Activated T-cell treated with anti-CD3 and anti-CD28 coated beads, Interleukin-2, amount 50 U/mL, for 72 hours (primary cell): ENCODE data around the gene UBASH3B. TPM values are rescaled to one million over a fixed set of nuclear protein-coding genes. Genes with fewer than 3 reads are reported as not detected.

ENCODE experiments used
- ATAC-seq, 2 donors: fragments of 150-1000 bp; cut with Tn5 transposase; replicated peaks in 1 of 2; 2 replicates each; pipeline ENCODE4 v1.10.0; 2021; ENCODE audit warnings: moderate library complexity in 2 of 2, mild to moderate bottlenecking in 1 of 2
- DNase-seq, 2 donors: peaks; one replicate each; pipeline ENCODE4 v3.0.0; 2021 to 2022; ENCODE audit warnings: mixed read lengths in 1 of 2
- H3K27ac Mint-ChIP-seq: one replicate; pipeline ENCODE4 v1.8.0; 2022; ENCODE audit warnings: mild to moderate bottlenecking, moderate library complexity, mixed read lengths
- H3K27me3 Mint-ChIP-seq: one replicate; pipeline ENCODE4 v1.8.0; 2022; ENCODE audit warnings: low read depth, mixed read lengths
- H3K36me3 Mint-ChIP-seq, 2 donors: one replicate each; pipeline ENCODE4 v1.8.0; 2022; ENCODE audit warnings: mixed read lengths in 2 of 2, mild to moderate bottlenecking in 1 of 2; ENCODE audit not compliant: insufficient read depth in 2 of 2
- H3K4me1 Mint-ChIP-seq: one replicate; pipeline ENCODE4 v1.8.0; 2022; ENCODE audit warnings: low read depth, mixed read lengths
- H3K4me3 Mint-ChIP-seq, 2 donors: one replicate each; pipeline ENCODE4 v1.8.0; 2022; ENCODE audit warnings: mild to moderate bottlenecking in 2 of 2, mixed read lengths in 2 of 2, moderate library complexity in 2 of 2
- H3K9me3 Mint-ChIP-seq, 2 donors: one replicate each; pipeline ENCODE4 v1.8.0; 2022; ENCODE audit warnings: mixed read lengths in 2 of 2
- total RNA-seq, 2 donors: library from RNA; stranded (reverse); gene quantifications; one replicate each; pipeline ENCODE4 v1.2.3, GENCODE V29; 2022

The UBASH3B gene
- total RNA-seq, 2 donors from 2014 or later, result 6.9 to 18.5 TPM

DNA sequence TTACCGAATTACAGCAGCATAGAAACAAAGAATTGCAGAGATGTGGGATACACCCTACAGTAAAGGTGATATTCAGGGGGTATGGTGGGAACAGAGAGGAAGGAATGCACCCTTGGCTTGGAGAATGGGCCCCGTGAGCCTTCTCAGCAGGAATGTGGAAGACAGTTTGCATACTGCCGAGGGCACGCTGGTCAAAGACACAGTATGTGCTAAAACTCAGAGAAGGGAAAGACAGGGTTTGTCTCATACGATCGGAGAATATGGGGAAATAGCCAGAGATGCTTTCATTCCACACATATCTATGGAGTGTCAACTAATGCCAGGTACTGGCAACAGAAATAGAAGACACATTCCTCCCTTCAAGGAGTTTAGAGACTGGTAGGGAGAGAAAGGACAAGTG is 36.9 kb downstream of the UBASH3B start:
- Mint-ChIP-seq H3K4me1 (peaks cover 84% of the 10 kb centered on the region), H3K27me3 (no peaks in the 10 kb centered on the region), H3K27ac (peak overlapping the region; percentile 11), H3K36me3 (peaks cover 0 to 6% of the 10 kb centered on the region in 2 donors), H3K4me3 (no peak overlapping the region), H3K9me3 (no peaks in the 10 kb centered on the region)
- DNase-seq (no peak), ATAC-seq (no peak)

DNA sequence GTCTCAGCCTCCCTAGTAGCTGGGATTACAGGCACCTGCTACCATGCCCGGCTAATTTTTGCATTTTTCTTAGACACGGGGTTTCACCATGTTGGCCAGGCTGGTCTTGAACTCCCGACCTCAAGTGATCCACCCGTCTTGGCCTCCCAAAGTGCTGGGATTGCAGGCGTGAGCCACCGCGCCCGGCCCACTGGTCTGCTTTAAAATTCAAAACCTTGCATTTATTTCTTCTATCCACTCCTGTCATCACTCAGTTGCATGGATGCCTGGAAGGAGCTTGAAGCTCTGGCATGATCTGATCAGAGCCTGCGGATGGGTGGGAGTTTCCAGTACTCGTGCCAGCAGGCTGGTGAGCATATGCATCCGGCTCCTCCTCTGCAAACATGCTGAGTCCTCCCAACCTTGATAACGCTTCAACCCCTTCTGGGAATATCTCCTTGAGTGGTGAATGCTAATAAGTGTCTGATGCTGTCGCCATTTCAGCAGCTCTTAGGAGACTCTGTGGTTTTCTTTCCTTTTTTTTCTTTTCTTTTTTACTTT is 39.6 kb downstream of the UBASH3B start:
- Mint-ChIP-seq H3K27ac (no peak overlapping the region), H3K4me1 (peaks cover 92% of the 10 kb centered on the region), H3K36me3 (peaks cover 0 to 6% of the 10 kb centered on the region in 2 donors), H3K4me3 (no peak overlapping the region), H3K9me3 (no peaks in the 10 kb centered on the region), H3K27me3 (no peaks in the 10 kb centered on the region)
- ATAC-seq, result no peak
- no peak for DNase-seq

DNA sequence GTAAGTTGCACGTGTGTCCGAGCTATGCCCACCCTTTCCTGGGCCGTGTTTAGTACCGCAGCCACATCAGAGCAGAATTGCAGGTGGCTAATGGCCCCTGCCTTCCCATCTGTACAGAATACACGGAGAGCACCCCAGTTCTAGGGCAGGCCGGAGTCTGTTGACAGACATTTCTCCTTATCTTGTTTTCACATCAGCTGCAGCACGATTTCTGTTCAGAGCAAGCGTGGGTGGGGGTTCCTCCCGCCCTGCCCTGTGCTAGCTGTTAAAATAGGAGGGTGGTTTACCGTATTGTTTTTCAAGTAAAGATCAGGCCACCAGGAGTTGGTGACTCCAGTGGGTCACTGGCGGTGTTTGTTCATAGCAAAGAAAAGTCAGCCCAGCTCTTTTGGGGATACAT is 41.1 kb downstream of the UBASH3B start:
- Mint-ChIP-seq H3K4me1 (peaks cover 92% of the 10 kb centered on the region), H3K9me3 (no peaks in the 10 kb centered on the region), H3K36me3 (peaks cover 0 to 6% of the 10 kb centered on the region in 2 donors), H3K27ac (peak overlapping the region; percentile 43), H3K4me3 (peak overlapping the region; percentile 60 to 78), H3K27me3 (no peaks in the 10 kb centered on the region)
- peak; percentile 79 to 82 for DNase-seq
- peak; percentile 77 to 82 for ATAC-seq

DNA sequence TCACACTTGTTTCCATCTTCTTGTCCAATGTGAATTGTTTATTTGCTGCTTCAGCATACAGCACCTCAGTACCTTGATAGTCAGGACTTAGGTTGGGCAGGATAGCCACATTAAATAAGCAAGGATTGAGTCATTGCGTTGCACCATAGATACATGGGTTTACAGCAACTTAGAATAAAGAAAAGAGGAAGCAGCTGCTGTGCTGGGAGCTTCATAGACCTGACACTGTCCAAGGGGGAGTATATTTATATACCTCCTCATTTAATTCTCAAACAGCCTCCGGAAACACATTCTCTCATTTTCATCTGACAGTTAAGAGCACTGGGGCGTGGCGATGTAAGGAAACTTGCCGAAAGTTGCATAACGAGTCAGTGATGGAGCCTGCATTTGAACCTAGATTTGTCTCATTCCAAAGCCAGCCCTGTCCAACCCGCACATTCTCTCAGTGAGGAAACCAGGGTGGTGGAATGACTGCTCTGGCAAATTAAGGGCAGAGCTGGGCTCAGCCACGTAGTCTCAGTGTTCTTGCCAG is 42.2 kb downstream of the UBASH3B start:
- DNase-seq, result peak; percentile 30 to 41
- H3K27me3 Mint-ChIP-seq, result no peaks in the 10 kb centered on the region
- ATAC-seq, result peak; percentile 84 to 88
- H3K4me1 Mint-ChIP-seq, result peaks cover 86% of the 10 kb centered on the region
- H3K4me3 Mint-ChIP-seq, result peak overlapping the region; percentile 60 to 78
- peak overlapping the region; percentile 43 for H3K27ac Mint-ChIP-seq
- H3K36me3 Mint-ChIP-seq, result peaks cover 0 to 6% of the 10 kb centered on the region in 2 donors
- H3K9me3 Mint-ChIP-seq, result no peaks in the 10 kb centered on the region

DNA sequence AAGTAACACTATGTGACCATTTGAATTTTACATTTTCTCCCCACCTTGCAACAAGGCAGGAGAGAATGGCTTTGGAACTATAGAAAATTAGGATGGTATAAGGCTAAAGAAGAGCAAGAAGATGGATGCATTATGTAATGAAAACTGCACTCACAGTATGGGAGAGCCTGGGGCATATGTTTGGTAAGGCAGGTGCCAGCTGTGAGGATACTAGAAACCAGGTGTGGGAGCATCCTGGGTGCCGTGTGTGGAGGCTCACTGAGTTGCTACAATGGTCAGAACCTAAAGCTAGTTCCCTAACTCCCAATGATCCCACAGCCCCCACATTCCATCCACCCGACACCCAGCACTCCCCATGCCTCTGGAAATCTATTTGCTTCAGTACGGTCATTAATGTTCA is 42.9 kb downstream of the UBASH3B start:
- Mint-ChIP-seq H3K4me3 (peak overlapping the region; percentile 60 to 78), H3K27me3 (no peaks in the 10 kb centered on the region), H3K4me1 (peaks cover 85% of the 10 kb centered on the region), H3K36me3 (peaks cover 0 to 3% of the 10 kb centered on the region in 2 donors), H3K27ac (no peak overlapping the region), H3K9me3 (no peaks in the 10 kb centered on the region)
- DNase-seq (no peak), ATAC-seq (no peak)

DNA sequence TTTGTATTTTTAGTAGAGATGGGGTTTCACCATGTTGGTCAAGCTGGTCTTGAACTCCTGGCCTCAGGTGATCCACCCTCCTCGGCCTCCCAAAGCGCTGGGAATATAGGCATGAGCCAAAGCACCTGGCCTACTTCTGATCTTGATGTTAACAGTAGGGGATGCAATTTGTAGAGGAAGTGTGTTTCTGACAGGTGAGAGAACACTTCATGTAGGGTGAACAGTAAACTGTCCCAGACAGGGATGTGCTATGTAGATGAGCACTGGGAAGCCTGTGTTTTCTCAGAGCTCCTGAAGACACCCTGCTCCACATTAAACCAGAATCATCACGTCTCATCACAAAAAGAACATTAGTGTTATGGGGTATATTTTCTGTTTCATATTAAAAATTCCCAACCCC is 45.1 kb downstream of the UBASH3B start:
- Mint-ChIP-seq H3K9me3 (no peaks in the 10 kb centered on the region), H3K27ac (no peak overlapping the region), H3K4me1 (peaks cover 81% of the 10 kb centered on the region), H3K27me3 (no peaks in the 10 kb centered on the region), H3K36me3 (peaks cover under 1 to 2% of the 10 kb centered on the region in 2 donors), H3K4me3 (no peak overlapping the region)
- no peak for ATAC-seq
- no peak for DNase-seq

DNA sequence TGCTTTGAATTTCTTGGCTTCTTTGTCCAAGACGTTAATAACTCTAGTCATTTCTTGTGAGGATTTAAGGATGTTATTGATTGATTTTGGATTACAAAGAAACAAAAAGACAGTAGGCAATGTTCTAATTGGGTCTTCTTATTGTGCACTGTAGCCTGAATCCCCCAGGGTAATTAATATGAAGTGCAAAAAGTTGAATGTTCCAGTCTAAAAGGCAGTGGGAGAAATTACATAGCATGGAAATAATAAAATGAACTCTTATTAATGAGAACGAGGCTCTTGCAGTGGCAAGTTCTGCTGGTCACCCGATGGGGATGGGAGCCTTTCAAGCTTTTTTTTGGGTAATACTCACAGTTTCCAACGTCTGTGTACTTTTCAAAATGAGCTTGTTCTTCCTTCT is 45.6 kb downstream of the UBASH3B start:
- H3K9me3 Mint-ChIP-seq, result no peaks in the 10 kb centered on the region
- DNase-seq (no peak), ATAC-seq (no peak)
- H3K36me3 Mint-ChIP-seq, result peaks cover 0 to 2% of the 10 kb centered on the region in 2 donors
- peaks cover 78% of the 10 kb centered on the region for H3K4me1 Mint-ChIP-seq
- H3K27ac Mint-ChIP-seq, result no peak overlapping the region
- H3K4me3 Mint-ChIP-seq, result peak overlapping the region in 1 of 2 donors; percentile 2
- no peaks in the 10 kb centered on the region for H3K27me3 Mint-ChIP-seq

DNA sequence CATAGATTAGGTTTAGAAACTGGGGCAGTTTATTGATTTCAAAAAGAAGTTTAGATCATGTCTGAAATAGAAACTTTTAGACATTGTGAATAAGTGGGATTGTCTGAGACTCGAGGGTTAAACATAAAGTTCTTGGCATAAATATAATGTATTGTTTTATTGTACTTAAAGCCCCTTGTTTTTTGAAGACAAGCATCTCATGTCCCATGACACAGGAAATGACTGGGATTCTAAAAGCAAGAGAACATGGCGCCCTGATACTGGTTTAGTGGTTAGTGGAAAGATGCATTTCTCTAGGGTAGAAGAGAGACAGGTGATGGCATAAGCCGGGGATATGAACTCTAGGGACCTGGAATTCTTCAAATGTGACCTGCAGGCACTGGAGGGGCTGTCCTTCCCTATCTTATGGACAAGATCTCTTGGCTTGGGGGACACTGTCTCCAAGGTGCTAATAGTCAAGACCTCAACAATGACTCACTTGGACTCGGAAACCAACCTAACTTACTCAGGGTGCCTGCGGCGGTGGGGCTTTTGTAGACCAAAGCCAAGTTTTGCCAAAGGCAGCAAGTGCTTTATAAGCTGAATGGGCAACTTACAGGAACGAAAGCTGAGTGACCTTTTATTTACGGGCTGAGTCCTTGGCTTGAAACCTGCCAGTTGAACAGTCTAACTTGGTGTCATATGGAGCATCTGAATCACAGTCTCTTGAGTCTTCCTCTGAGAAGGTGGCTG is 48.2 kb downstream of the UBASH3B start:
- no peaks in the 10 kb centered on the region for H3K27me3 Mint-ChIP-seq
- peak overlapping the region; percentile 41 to 82 for H3K4me3 Mint-ChIP-seq
- H3K36me3 Mint-ChIP-seq, result peaks cover 0 to 2% of the 10 kb centered on the region in 2 donors
- DNase-seq (peak; percentile 52 to 63), ATAC-seq (peak; percentile 86 to 88)
- H3K27ac Mint-ChIP-seq, result peak overlapping the region; percentile 95
- H3K9me3 Mint-ChIP-seq, result no peaks in the 10 kb centered on the region
- peaks cover 62% of the 10 kb centered on the region for H3K4me1 Mint-ChIP-seq

DNA sequence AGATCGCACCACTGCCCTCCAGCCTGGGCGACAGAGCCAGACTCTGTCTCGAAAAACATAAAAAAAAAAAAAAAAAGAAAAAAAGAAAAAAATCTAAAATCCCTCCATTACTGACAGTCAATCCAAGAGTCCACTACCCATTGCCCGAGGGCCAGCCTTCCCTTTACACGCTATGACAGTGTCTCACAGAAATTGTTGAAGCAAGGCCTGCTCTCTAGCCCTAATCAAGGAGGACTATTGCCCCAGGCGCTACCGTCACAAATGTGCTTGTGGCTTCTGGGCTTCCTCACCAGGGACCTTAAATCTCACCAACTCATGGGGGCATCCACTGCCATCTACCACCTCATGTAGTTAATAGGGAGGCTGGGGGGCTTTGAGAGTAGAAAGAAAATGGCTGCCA is 49.9 kb downstream of the UBASH3B start:
- H3K27me3 Mint-ChIP-seq, result no peaks in the 10 kb centered on the region

DNA sequence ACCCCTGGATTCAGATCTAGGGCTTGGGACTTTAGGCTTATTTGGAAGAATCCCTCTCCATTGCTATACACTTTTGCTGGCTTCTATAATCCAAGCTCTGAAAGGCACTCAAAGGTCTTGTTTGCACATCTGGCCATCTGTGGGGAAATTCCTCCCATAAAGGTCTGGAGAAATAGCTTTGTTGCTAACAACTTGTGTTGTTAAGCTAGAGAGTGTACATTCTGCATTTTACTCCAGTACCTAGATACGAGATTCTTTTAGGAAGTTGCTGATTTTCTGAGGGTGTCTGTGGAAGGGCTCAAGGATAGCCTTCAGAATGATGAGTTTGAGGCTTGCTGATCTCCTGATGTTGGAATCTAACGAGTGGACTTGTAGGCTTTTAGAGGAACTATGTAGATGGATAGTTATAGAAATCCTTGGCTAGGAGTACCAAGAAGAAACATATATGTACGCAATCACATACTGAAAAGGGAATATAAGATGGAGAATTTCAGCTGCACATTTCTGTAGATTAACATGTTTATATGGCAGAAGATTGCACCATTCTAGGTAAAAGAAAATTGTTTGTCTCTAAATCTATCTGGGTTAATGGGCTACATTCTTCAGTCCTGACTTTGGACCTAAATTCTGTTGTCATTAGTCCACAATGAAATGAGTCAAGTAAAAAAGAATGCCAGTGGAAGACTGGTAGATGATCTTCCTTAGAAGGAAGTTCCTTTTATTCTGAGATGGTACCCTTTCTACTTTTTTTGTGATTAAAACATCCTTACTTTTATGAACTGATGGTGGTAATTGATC is 51.0 kb downstream of the UBASH3B start:
- ATAC-seq (no peak), DNase-seq (no peak)
- Mint-ChIP-seq H3K4me3 (no peak overlapping the region), H3K9me3 (no peaks in the 10 kb centered on the region), H3K36me3 (peaks cover 0 to 2% of the 10 kb centered on the region in 2 donors), H3K4me1 (peaks cover 46% of the 10 kb centered on the region), H3K27ac (no peak overlapping the region), H3K27me3 (no peaks in the 10 kb centered on the region)

More for the DNA sequence above, 49.9 kb downstream of the UBASH3B start:
- Mint-ChIP-seq H3K4me3 (no peak overlapping the region), H3K4me1 (peaks cover 57% of the 10 kb centered on the region), H3K36me3 (peaks cover 0 to 2% of the 10 kb centered on the region in 2 donors), H3K27ac (no peak overlapping the region), H3K9me3 (no peaks in the 10 kb centered on the region)
- no peak for DNase-seq
- ATAC-seq, result no peak

DNA sequence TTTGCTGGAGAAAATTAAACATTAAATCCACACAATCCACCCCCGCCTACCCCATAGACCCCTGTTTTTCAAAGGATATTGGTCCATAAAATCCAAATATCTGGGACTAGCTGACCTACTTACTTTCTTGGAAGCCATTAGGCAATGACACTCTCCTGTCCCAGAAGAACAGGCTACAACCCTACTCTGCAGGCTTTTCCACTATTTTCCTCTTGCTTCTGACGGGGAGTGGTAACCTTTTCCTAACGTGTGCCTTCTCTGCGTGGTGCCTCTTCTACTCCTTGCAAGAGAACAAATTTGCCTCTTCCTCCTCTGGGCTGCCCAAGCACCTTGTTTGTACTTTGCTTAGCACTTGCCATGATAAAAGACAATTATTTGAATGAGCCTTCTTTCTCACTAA is 51.6 kb downstream of the UBASH3B start:
- DNase-seq (no peak), ATAC-seq (no peak)
- Mint-ChIP-seq H3K4me1 (peaks cover 40% of the 10 kb centered on the region), H3K27me3 (no peaks in the 10 kb centered on the region), H3K9me3 (no peaks in the 10 kb centered on the region), H3K4me3 (no peak overlapping the region), H3K27ac (no peak overlapping the region), H3K36me3 (peaks cover 0 to 2% of the 10 kb centered on the region in 2 donors)

DNA sequence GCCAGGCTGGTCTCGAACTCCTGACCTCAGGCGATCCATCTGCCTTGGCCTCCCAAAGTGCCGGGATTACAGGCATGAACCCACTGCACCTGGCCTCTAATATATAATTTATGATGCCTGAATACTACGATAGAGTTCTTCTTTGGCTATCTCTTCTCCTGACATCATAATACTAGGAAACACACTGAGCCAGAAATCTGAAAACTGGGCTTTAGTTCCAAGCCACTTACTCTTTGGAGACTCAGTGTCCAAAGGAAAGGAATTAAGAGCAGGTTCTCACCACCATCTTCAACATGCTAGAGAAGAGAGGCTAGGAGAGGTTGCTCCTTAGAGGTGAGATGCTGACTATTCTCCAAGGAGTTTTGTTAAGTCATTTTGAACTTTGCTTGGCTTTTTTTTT is 52.4 kb downstream of the UBASH3B start:
- Mint-ChIP-seq H3K4me1 (peaks cover 40% of the 10 kb centered on the region), H3K4me3 (no peak overlapping the region), H3K36me3 (peaks cover 0 to 2% of the 10 kb centered on the region in 2 donors)

More for the DNA sequence above, 52.4 kb downstream of the UBASH3B start:
- ATAC-seq (no peak), DNase-seq (no peak)
- Mint-ChIP-seq H3K27me3 (no peaks in the 10 kb centered on the region), H3K9me3 (no peaks in the 10 kb centered on the region), H3K27ac (no peak overlapping the region)
